Fibroblast of the conjunctiva (primary cell): ENCODE measurements around the gene DCDC1.
"Not testable (repeated sequence)": the region's sequence is repeated elsewhere in the genome, so short reads cannot be mapped to it uniquely, and the experiment has no call there.

ENCODE experiments used
- DNase-seq: peaks from one replicate; pipeline ENCODE4 v3.0.0-alpha.2; 2010; ENCODE audit warnings: low read depth

DCDC1 gene

GRCh38 chr11:31328697-31329096 lies 40.8 kb downstream of the DCDC1 start:
- DNase-seq: no peak

- no peak for DNase-seq
These were observed 42.1 kb downstream of the DCDC1 start for GRCh38 chr11:31327417-31327816.

GRCh38 chr11:31326470-31327148 lies 42.9 kb downstream of the DCDC1 start:
- DNase-seq: no peak

- peak; percentile 75 for DNase-seq
These were observed 44.4 kb downstream of the DCDC1 start for GRCh38 chr11:31325160-31325559.

GRCh38 chr11:31323145-31323544 lies 46.4 kb downstream of the DCDC1 start:
- DNase-seq: no peak

GRCh38 chr11:31321494-31321893 lies 48.0 kb downstream of the DCDC1 start:
- not testable (repeated sequence) for DNase-seq

GRCh38 chr11:31303644-31304180 lies 65.8 kb downstream of the DCDC1 start:
- no peak for DNase-seq

GRCh38 chr11:31301549-31302510 lies 67.7 kb downstream of the DCDC1 start:
- DNase-seq: no peak

GRCh38 chr11:31295308-31295707 lies 74.2 kb downstream of the DCDC1 start:
- DNase-seq: no peak

GRCh38 chr11:31273527-31273926 lies 96.0 kb downstream of the DCDC1 start:
- DNase-seq: not testable (repeated sequence)

GRCh38 chr11:31267720-31268119 lies 101.8 kb downstream of the DCDC1 start:
- no peak for DNase-seq

- DNase-seq: no peak
These were observed 104.7 kb downstream of the DCDC1 start for GRCh38 chr11:31264834-31265233.

- DNase-seq: no peak
These were observed 106.8 kb downstream of the DCDC1 start for GRCh38 chr11:31262761-31263160.

GRCh38 chr11:31259797-31260196 lies 109.7 kb downstream of the DCDC1 start:
- DNase-seq: no peak

GRCh38 chr11:31254415-31254814 lies 115.1 kb downstream of the DCDC1 start:
- no peak for DNase-seq

GRCh38 chr11:31248768-31249167 lies 120.8 kb downstream of the DCDC1 start:
- DNase-seq: no peak

- DNase-seq: no peak
These were observed 122.2 kb downstream of the DCDC1 start for GRCh38 chr11:31247321-31247720.

- DNase-seq: no peak
These were observed 122.9 kb downstream of the DCDC1 start for GRCh38 chr11:31246451-31247165.

- DNase-seq: no peak
These were observed 125.8 kb downstream of the DCDC1 start for GRCh38 chr11:31243706-31244105.

GRCh38 chr11:31240340-31240904 lies 129.1 kb downstream of the DCDC1 start:
- peak; percentile 39 for DNase-seq

GRCh38 chr11:31237819-31238760 lies 131.4 kb downstream of the DCDC1 start:
- DNase-seq: no peak
